HG03108 (cell line): ENCODE data around the gene GABARAPL2.

Experiments
- ATAC-seq: cut with Tn5 transposase; IDR thresholded peaks from one replicate; pipeline ENCODE4 v1.9.1; 2021; ENCODE audit warnings: moderate library complexity; ENCODE audit not compliant: unreplicated experiment

GABARAPL2 gene

DNA sequence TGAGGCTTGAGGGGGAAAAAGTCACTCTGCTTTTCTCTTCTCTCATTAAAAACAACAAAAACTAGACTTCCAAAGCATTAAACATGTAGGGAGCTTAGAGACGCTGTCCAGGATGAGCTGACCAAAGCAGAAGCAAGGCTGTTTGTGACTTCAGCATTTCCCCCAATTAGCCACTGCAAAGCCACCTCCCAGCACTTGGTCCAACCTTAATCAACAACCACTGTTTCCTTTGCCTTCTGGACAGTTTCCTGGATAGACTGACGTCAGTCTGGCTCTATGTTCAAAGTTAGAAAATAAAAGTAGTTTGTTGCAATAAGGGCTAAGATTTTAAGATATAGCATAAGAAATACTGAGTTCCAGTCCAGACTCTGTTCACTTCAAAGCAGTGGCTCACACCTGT lies 13.2 kb upstream of the GABARAPL2 start:
- ATAC-seq = no peak

DNA sequence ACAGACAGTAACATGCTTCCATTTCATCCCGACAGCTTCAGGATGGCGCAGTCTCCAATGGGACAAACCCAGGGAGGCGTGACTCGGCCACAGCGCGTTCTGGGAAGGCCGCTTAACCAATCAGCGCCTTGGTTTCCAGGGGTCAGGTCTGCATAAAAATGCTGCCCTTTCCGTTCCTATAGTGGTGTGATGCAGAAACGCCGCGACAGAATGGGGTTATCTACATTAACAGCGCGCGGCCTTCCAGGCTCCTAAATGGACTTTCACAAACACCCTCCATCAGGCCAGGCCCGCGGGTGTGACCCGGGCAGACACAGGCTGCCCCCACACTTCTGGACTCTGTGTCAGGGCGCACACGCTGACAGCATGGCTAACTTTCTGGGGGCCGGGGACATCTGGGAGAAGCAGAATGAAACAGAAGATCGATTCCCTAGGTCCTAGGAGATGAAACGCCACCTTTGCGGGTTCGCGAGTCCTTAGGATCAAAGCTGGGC lies 10.9 kb upstream of the GABARAPL2 start:
- peak; percentile 31 for ATAC-seq

DNA sequence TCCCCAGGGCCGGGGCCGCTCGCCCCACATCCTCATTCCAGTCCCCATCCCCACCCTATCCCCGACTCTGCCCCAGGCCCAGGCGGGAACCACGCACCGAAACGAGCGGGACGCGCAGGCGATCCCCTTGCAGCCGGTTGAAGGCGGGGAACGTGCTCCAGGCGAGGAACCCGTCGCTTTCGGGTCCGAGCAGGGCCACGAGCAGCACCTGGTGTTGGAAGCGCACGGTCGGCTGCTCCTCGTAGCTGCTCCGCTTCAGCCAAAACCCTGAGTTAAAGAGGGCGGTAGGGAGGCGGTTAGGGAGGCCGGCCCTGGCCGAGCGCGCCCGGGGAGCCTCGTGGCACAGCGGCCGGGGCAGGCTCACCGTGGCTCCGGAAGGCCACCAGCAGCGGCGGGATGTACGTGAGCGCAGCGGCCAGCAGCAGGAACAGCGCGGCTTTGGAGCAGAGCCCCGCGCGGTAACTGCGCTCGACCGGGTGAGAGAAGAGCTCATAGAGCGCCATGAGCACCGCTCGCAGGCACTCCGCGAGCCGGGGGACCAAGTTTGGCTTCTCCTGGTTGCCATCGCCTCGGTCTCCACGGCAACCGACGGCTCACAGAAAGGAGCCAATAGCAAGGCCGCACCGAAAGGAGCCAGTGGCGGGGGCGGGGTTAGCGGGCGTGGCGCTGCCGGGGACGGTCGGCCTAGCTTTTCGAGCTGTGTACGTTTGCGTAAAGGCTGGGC lies 10.3 kb upstream of the GABARAPL2 start, which contains the start of gene TMEM231:
TMEM231 (minus strand) TSS at position 546 of the 724 bp plus-strand sequence; CDS start at position 503, 43 bp downstream.
- ATAC-seq = peak; percentile 98

DNA sequence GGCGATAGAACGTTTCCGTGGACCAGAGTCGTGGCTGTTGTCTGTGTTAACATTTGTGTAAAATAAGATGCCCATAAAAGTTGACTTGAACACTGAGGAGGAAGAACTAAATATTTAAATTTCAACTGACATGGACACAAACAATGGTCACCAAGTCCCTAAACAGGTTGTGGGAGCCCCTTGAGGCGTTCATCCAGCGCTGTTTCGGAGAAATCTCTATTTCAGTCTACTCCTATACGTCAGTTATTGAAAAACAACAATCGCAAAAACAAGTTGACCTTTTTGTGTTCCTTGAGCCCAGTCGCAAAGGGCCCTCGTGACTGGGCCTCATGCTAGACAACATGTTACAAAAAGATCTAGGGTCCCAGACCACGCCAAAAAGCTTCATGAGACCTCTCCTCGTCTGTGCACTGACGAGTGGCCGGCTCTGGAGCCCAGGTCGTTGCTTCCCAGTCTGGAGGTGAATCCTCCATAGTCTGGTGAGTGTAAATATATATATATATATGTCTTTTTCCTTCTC lies 9.7 kb upstream of the GABARAPL2 start:
- ATAC-seq = no peak

DNA sequence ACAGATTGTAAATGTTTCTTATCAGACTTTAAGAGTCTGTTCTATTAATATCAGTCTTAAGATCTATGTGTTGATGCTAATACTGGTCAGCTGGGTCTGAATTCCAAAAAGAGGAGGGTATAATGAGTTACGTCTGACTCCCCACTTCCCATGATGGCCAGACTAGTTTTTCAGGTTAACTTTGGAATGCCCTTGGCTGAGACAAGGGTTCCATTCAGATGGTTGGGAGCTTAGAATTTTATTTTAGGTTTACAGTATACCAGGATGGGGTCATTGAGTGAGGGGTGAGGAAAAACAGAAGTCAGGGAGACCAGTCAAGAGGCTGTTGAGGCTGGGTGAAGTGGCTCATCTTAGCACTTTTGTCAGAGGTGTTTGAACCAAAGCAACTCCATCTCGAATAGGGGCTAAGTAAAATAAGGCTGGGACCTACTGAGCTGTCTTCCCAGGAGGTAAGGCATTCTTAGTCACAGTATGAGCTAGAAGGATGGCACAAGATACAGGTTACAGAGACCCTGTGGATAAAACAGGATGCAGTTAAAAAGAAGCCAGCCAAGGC lies 7.3 kb upstream of the GABARAPL2 start:
- no peak for ATAC-seq

DNA sequence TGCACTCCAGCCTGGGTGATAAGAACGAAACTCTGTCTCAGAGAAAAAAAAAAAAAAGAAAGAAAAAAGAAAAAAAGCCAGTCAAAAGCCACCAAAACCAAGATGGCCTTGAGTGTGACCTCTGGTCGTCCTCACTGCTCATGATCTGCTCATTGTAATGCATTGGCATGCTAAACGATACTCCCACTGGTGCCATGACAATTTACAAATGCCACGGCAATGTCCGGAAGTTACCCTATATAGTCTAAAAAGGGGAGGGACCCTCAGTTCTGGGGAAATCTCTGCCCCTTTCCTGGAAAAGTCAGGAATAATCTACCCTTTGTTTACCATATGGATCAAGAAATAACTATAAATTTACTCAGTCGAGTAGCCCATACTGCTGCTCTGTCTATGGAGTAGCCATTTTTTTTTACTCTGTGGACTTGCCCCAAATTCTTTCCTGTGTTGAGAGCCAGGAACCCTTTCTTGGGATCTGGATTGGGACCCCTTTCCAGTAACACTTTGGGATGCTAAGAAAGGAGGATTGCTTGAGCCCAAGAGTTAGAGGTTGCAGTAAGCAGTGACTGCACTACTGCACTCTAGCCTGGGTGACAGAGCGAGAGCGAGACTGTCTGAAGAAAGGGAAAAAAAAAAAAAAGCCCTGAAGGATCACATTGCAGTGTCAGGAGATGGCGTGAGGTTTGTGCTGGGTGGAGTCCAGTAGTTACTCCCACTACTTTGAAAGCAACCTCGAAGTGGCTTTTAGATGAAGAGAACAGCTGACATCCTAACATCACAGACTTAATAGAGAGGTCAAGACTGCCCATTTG lies 6.4 kb upstream of the GABARAPL2 start:
- no peak for ATAC-seq

DNA sequence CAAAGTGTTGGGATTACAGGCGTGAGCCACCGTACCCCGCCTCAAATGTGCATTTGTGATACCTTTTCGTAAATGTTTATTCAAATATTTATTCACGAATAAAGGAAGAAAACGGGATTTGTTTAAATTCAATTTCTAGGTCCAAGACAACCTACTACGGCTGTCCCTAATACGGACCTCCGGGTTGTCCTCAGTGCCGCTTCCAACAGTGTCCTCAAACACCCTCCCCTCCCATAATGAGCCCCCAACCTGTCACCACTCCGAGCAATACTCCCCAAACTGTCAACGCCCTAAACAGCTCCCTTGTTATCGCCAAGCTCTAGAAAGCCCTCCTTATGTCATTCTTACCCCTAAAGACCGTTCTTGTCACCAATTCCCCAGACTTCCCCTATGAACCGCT lies 539 bp upstream of the GABARAPL2 start:
- no peak for ATAC-seq

DNA sequence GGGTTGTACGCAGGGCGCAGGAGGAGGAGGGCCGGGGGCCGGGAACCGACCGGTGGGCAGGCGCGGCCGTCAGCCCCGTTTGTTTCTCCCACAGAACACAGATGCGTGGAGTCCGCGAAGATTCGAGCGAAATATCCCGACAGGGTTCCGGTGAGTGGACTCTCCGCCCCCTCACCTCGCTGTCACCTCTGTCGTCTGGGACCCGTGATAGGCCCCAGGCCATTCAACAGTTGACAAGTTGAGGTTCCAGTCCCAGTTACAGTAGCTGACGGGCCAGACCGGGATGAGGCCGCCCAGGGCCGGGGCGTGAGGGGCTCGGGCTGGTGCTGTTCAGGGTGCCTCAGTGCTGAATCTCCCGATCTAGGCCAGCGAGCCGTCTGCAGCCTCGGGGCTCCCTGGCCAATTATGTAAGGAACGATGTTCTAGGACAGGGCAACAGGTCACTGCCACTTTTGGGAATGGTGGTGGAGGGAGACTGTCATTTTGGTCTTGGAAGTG lies 628 bp downstream of the GABARAPL2 start:
- ATAC-seq = no peak

DNA sequence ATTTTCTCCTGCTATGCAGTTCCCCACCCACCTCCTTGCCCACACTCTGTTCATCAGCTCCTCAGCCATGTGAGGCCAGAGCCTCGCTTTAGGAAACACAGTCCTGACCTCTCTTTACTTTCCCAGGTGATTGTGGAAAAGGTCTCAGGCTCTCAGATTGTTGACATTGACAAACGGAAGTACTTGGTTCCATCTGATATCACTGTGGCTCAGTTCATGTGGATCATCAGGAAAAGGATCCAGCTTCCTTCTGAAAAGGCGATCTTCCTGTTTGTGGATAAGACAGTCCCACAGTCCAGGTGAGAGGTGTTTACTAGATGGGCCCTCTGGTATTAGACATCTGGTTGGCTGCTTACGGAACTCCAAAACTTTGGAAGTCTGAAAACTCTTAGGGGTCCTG lies 1.7 kb downstream of the GABARAPL2 start:
- ATAC-seq = no peak

DNA sequence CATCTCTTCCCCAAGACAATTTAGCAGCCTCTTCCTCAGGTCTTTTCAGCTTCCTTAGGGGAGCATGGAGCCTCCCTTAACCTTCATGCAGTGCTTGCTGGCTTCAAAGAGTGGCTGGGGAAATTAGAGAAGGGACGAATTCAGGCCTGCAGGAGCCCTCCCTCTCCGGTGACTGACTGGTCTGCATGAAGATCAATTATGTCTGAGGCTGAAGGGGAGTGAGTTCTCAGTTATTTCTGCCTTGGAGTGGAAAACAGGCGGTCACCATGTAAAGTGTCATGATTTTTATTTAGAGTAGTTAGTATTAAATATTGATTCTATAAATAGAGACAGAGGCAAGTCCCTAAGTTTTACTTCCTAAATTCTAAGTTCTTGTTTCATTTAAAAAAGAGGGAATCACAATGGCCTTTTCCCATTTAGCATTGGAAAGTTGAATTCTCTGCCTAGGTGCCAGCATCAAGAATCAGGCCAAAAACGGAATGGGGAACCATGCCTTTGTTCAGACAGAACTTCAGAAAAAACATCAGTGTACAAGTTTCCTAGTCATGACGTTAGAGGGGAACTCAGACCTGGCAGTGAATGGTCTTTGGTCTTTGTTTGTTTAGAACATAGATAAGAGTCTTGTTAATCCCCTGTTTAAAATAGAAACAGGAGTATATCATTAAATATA lies 4.4 kb downstream of the GABARAPL2 start:
- no peak for ATAC-seq

DNA sequence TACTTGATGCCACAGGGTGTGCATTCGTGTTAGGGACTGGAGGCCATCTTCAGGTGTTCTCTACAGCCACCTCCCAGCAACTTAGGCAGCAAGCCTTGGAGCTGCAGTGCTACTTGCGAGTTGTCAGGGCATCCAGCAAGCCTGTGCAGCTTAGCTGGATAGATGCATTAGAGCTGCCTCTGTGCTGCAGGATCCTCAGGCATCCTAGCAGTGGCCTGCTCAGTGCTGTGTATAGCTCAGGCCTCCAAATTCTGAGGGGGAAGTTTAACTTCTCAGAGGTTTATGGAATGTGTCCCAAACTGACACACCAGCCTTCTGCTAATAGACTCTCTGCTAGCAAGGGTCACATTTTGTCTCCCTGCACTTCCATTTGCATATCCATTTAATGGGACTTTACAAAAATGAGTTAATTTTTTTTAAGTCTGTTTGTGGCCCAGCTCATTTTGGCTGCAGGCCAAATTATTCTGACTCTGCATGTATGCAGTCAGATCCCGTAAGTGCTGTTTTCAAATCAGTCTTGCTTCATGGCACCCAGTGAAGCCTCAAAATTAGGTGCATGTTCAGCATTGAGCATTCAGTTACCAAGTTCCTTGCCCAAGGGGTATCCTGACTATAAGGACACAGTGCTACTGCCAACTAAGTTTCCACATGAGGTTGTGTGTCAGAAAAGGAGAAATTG lies 6.8 kb downstream of the GABARAPL2 start:
- ATAC-seq = no peak

DNA sequence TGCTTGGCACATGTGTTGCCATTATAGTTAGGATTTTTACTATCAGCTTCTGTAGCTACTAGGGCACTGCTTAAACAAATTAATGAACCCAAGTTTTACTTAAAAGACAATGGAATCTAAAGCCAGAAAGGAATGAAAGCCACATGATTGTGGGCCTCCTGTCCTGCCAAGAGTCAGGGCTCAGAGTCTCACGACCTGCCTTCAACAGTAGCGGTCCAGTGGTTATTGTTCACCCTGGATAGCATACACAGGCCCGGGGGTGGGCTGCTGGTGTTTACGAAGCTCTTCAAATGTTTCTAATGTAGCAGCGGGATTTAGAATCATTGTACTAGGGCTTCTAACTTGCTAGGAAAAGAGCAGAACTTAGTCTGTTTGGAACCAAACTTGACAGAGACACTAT lies 7.8 kb downstream of the GABARAPL2 start:
- ATAC-seq = no peak

DNA sequence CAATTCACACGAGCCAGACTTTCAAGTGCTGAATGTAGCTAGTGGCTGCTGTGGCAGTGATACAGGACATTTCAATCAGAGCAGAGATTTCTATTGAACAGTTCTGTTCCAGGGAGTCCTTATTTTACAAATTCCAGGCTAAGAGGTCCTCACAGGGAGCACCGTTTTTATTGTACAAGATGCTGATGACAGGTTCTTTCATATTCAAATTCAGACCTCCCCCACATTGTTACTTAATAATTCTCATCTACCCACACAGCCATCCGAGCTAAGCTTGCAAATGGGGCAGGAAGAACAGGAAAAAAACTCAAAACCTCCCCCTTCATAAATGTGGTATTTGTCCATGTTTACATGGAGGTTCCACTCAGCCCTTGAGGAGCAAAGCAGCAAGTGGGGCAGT lies 9.8 kb downstream of the GABARAPL2 start:
- no peak for ATAC-seq

DNA sequence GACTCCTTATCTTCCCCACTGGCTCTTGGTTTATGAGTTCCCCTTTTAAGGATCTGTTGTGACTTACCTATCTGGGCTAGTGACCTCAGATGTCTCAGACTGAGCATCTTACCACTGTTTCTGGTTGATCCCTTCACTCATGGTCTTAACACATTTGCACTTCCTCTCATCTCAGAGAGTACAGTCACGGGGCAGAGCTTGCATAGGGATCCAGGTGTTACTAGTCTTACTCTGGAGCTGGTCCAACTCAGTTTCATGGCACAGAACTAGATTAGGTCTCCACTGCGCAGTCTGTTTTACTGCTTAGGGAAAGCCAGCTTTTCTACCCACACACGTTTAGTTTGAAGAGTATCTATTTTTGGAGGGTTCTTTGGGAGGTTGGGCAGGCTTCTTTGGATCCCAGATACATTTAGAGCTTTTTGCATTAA lies 10.2 kb downstream of the GABARAPL2 start:
- ATAC-seq = peak; percentile 42

DNA sequence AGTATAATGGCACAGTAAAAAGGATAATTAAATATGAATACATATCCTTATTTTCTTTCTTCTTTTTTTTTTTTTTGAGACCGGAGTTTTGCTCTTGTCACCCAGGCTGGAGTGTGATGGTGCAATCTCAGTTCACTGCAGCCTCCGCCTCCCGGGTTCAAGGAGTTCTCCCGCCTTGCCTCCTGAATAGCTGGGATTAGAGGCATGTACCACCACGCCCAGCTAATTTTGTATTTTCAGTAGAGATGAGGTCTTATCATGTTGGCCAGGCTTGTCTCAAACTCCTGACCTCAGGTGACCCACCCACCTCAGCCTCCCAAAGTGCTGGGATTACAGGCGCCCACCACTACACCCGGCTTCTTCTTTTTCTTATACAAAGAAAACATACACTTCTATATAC lies 12.0 kb downstream of the GABARAPL2 start:
- ATAC-seq = no peak

DNA sequence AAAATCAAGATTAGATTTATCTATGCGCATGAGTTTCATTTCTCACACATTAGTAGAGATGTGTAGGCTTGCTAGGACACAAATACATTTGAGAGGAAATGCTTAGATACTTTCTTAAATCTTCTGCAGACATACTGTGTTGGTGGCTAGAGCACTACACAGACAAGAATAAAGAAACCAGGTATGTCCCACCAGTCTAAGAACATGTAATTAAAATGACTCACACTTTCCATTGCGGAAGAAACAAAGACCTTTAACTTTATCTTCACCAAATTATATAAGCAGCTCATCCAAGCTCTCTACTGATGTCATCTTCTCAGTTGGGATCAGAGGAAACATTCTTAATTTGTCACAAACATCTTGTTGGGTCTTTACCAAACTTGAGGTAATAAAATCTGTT lies 12.5 kb downstream of the GABARAPL2 start:
- no peak for ATAC-seq

DNA sequence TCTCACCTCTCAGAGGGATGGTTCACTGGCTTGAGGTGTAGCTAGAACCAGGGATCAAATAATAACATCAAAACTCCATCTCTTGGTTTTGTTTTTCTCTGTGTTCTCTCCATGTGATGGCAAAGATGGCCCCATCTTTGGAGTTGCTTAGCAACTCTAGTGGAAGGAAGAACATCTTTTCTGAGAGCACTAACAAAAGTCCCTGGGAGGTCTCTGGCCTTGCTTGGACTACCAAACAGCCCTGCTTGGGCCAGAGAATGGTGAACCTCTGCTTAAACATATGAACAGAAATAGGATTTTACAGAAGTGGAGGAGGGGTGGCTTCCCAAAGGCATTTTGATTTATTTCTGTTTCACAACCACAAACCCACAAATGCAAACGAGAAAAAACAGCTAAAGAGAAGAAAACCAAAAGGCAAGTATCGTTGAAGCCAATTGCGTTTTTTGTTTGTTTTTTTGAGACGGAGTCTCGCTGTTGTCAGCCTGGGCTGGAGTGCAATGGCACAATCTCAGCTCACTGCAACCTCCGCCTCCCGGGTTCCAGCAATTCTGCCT lies 13.2 kb downstream of the GABARAPL2 start:
- ATAC-seq = no peak

DNA sequence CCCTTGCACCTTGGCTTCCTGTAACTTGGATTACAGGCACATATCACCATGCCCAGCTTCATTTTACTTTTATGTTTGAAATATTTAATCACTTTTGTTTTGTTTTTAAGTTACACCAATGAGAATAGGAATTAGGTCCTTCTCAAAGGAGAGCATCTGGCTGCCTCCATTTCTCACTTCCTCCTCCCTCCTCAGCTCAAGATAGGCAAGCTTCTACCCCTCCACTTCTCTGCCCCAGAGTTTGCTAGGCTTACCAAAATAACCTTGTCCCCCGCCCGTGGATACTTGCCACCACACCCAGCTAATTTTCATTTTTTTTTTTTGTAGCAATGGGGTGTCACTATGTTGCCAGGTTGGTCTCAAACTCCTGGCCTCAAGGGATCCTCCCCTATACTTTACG lies 17.9 kb downstream of the GABARAPL2 start:
- ATAC-seq = no peak

DNA sequence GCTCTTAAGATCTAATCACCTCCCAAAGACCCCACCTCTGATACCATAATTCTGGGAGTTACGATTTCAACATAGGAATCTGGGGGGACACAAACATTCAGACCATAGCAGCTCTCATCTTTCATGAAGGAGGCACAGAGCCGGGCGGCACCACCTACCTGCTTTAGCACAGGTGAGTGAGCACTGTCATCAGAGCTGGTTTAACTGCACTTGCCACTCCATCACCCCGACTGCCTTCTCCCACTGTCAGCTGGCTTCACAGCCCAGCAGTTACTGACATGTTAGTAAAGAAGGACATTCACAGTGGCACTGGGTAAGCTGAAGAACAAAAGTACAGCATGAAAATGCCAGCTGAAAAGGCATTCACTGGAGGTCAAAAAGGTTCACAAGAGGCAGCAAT lies 22.5 kb downstream of the GABARAPL2 start:
- no peak for ATAC-seq

DNA sequence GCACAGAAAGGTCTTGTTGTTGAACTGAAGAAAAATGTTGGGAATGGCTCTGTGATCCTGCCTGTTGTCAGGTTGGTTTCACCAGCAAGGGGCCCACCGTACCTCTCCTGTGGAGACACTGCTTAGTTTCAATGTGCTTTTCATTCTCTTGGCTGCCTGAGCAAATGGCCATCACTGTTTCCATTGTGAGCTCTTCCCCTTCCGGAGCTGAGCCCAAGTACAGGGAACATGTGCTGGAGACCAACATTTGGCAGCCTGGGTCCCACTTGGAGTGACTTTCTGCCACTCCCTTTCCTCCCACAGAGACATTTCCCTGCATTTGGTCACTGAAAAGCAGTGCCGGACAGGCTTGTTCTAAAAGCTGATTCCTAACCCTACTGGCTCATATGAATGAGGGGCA lies 23.1 kb downstream of the GABARAPL2 start:
- ATAC-seq = no peak
